WTC11 (cell line): Measurements from ENCODE around the gene CCM2. TPM values are rescaled to one million over a fixed set of nuclear protein-coding genes. Genes with fewer than 3 reads are reported as not detected.

Experiments
- ATAC-seq: fragments of 200-7000 bp; cut with Tn5 transposase; 2 replicates; pipeline ENCODE4 v1.10.0; 2021; ENCODE audit warnings: mild to moderate bottlenecking, moderate library complexity
- CTCF ChIA-PET: fragments of 300-600 bp; sonication (Branson Sonifier 250); formaldehyde crosslinking; loops from one replicate; lab custom pipeline; 2021; ENCODE audit warnings: antibody characterized with exemption; lab: Charles Lee
- POLR2A ChIA-PET: fragments of 350-600 bp; sonication (Branson Sonifier 250); formaldehyde crosslinking; loops from one replicate; lab custom pipeline; 2021; ENCODE audit warnings: antibody characterized with exemption; lab: Charles Lee
- DNase-seq: peaks from one replicate; pipeline ENCODE4 v3.0.0; 2021; ENCODE audit warnings: low spot score
- H3K27ac Mint-ChIP-seq: 2 replicates; pipeline ENCODE4 v1.8.0; 2021; ENCODE audit warnings: mixed read lengths
- H3K27me3 Mint-ChIP-seq: 2 replicates; pipeline ENCODE4 v1.8.0; 2021; ENCODE audit warnings: low read depth, mild to moderate bottlenecking, moderate library complexity, mixed read lengths
- H3K36me3 Mint-ChIP-seq: 2 replicates; pipeline ENCODE4 v1.8.0; 2021; ENCODE audit warnings: mixed read lengths
- H3K4me1 Mint-ChIP-seq: 2 replicates; pipeline ENCODE4 v1.8.0; 2022; ENCODE audit warnings: mixed read lengths
- H3K4me3 Mint-ChIP-seq: 2 replicates; pipeline ENCODE4 v1.8.0; 2021; ENCODE audit warnings: mild to moderate bottlenecking, moderate library complexity, mixed read lengths
- H3K9me3 Mint-ChIP-seq: 2 replicates; pipeline ENCODE4 v1.8.0; 2021; ENCODE audit warnings: mixed read lengths
- E2F5 ChIP-seq: sonication (generic); formaldehyde crosslinking; IDR thresholded peaks from 2 replicates; pipeline ENCODE4 v1.8.1; 2022; ENCODE audit warnings: mild to moderate bottlenecking, moderate library complexity, missing genetic modification reagents
- ESRRA ChIP-seq: sonication (generic); formaldehyde crosslinking; IDR thresholded peaks from 2 replicates; pipeline ENCODE4 v1.8.1; 2022; ENCODE audit warnings: mild to moderate bottlenecking, missing genetic modification reagents, borderline replicate concordance
- KAT7 ChIP-seq: sonication (generic); formaldehyde crosslinking; IDR thresholded peaks from 2 replicates; pipeline ENCODE4 v1.8.1; 2023; ENCODE audit warnings: missing genetic modification reagents, mild to moderate bottlenecking, borderline replicate concordance
- PRDM15 ChIP-seq: sonication (generic); formaldehyde crosslinking; IDR thresholded peaks from 2 replicates; pipeline ENCODE4 v1.8.0; 2022; ENCODE audit warnings: missing genetic modification reagents
- PREB ChIP-seq: sonication (generic); formaldehyde crosslinking; IDR thresholded peaks from 2 replicates; pipeline ENCODE4 v1.8.1; 2022; ENCODE audit warnings: mild to moderate bottlenecking, missing genetic modification reagents, moderate library complexity, borderline replicate concordance
- RELA ChIP-seq: sonication (generic); formaldehyde crosslinking; IDR thresholded peaks from 2 replicates; pipeline ENCODE4 v1.8.1; 2022; ENCODE audit warnings: missing genetic modification reagents, mild to moderate bottlenecking, borderline replicate concordance
- STAT6 ChIP-seq: sonication (generic); formaldehyde crosslinking; conservative IDR thresholded peaks from 2 replicates; pipeline ENCODE4 v1.8.1; 2023; ENCODE audit warnings: mild to moderate bottlenecking, low read depth, missing genetic modification reagents, moderate library complexity
- ZBTB43 ChIP-seq: sonication (generic); formaldehyde crosslinking; IDR thresholded peaks from 2 replicates; pipeline ENCODE4 v1.8.1; 2023; ENCODE audit warnings: mild to moderate bottlenecking, missing genetic modification reagents
- ZNF317 ChIP-seq: sonication (generic); formaldehyde crosslinking; IDR thresholded peaks from 2 replicates; pipeline ENCODE4 v1.8.1; 2023; ENCODE audit warnings: low read depth, mild to moderate bottlenecking, moderate library complexity, missing genetic modification reagents, borderline replicate concordance
- ZNF671 ChIP-seq: fragments of 250-450 bp; sonication (Bioruptor Pico); IDR thresholded peaks from 2 replicates; pipeline ENCODE4 v1.8.0; 2021; ENCODE audit warnings: mild to moderate bottlenecking
- total RNA-seq: library from RNA; stranded (reverse); gene quantifications from 3 replicates; pipeline ENCODE4 v1.2.3, GENCODE V29; 2021

The CCM2 gene
- total RNA-seq, 1 experiment from 2014 or later: 32.7 TPM

GRCh38 chr7:45076946-45077345 lies 76.9 kb downstream of the CCM2 start:
- no peak overlapping the region for H3K27ac Mint-ChIP-seq
- ChIA-PET CTCF (no interaction called here), POLR2A (no interaction called here)
- H3K4me3 Mint-ChIP-seq: no peak overlapping the region
- ATAC-seq (no peak), DNase-seq (no peak)
- H3K27me3 Mint-ChIP-seq: no peaks in the 10 kb centered on the region
- no peaks in the 10 kb centered on the region for H3K4me1 Mint-ChIP-seq
- TF ChIP-seq E2F5 (no peak), ZBTB43 (CRISPR knock-in tag) (no peak), PRDM15 (CRISPR knock-in tag) (no peak), PREB (CRISPR knock-in tag) (no peak), KAT7 (no peak), ESRRA (CRISPR knock-in tag) (no peak)
- H3K36me3 Mint-ChIP-seq: peaks cover 12% of the 10 kb centered on the region
- H3K9me3 Mint-ChIP-seq: 0 out of 2 replicates have a peak, but pooled peaks cover 5% of the 10 kb centered on the region

- POLR2A ChIA-PET: no interaction called here
- H3K9me3 Mint-ChIP-seq: 0 out of 2 replicates have a peak, but pooled peaks cover 5% of the 10 kb centered on the region
- DNase-seq (no peak), ATAC-seq (no peak)
- TF ChIP-seq ZNF317 (CRISPR knock-in tag) (no peak), RELA (CRISPR knock-in tag) (no peak), ZNF671 (no peak), STAT6 (CRISPR knock-in tag) (no peak), E2F5 (no peak)
- TF ChIP-seq, all 79 proteins: peak for 0
- Mint-ChIP-seq H3K4me3 (no peak overlapping the region), H3K4me1 (no peaks in the 10 kb centered on the region), H3K27ac (no peak overlapping the region), H3K36me3 (peaks cover 12% of the 10 kb centered on the region), H3K27me3 (no peaks in the 10 kb centered on the region)
- CTCF ChIA-PET: no interaction called here
Measured at GRCh38 chr7:45077579-45077978, 77.6 kb downstream of the CCM2 start.
